Activated CD4-positive, CD25-positive, alpha-beta regulatory T cell (primary cell): ENCODE results near the gene TGIF2.
"Not testable (repeated sequence)": the region's sequence is repeated elsewhere in the genome, so short reads cannot be mapped to it uniquely, and the experiment has no call there.

Experiments used
- DNase-seq, 4 experiments: peaks; one replicate each; lab custom pipeline; 2025; lab: John Stamatoyannopoulos, UW

The TGIF2 gene

DNA sequence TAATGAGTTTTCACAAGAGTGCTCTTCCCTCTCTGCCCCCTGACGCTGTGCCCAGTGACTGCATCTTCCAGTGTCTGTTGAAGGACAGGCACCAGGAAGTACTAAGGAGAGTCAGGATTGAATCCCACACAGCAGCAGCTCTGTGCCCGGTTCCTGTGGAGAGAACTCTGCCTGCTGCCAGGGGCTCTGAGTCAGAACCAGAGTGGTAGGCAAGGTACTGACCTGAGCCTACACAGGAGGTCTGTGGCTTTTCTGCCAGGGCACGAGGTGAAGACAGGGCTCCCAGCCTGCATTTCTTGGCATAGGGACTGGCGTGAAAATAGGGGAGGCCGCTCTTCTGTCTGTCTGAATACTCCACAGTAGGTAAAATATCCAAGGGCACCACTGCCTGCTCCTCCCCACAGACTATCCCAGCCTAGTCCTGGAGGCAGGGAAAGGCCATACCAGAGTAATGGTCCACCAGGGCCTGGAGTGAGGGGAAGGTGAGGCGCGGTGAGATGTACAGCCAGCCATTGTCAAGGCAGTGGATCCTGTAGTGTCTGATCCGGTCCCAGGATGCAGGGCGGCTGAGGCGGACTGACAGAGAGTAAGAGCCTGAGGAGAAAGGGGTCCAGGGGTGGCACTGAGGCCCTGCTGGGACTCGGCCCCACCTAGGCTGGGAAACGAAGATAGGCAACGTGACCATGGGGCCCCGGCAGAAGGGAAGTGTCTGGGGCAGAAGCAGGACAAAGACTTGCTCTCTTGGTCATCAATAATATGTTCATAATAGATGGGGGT is 41.6 kb downstream of the TGIF2 start:
- no peak for DNase-seq

DNA sequence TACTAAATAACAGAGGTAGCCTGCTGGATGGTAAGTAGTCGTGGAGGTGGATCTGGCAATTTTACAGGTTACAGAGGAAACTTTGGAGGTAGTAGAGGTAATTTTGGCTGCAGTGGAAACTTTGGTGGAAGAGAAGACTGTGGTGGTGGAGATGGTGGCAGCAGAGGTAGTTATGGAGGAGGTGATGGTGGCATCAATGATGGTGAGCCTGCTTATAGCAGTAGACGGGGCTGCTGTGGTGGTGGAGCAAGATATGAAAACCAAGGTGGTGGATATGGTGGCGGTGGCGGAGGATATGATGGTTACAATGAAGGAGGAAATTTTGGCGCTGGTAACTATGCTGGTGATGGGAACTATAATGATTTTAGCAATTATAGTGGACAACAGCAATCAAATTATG is 47.5 kb downstream of the TGIF2 start:
- DNase-seq: no peak

DNA sequence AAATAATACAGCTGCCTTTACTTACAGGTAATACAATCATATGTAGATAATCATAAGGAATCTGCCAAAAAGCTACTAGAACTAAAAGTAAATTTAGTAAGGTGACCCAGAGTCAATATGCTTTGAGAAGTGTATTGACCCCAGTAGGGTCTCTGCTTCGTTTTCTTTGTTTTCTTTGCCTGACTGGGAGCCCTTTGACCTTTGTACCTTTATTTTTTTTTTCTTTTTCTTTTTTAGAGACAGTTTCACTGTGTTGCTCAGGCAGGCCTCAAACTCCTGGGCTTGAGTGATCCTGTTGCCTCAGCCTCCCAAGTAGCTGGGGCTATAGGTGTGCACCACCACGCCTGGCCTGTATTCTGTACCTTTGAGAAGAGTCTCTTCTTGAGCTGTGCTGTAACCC is 50.0 kb downstream of the TGIF2 start:
- no peak for DNase-seq

DNA sequence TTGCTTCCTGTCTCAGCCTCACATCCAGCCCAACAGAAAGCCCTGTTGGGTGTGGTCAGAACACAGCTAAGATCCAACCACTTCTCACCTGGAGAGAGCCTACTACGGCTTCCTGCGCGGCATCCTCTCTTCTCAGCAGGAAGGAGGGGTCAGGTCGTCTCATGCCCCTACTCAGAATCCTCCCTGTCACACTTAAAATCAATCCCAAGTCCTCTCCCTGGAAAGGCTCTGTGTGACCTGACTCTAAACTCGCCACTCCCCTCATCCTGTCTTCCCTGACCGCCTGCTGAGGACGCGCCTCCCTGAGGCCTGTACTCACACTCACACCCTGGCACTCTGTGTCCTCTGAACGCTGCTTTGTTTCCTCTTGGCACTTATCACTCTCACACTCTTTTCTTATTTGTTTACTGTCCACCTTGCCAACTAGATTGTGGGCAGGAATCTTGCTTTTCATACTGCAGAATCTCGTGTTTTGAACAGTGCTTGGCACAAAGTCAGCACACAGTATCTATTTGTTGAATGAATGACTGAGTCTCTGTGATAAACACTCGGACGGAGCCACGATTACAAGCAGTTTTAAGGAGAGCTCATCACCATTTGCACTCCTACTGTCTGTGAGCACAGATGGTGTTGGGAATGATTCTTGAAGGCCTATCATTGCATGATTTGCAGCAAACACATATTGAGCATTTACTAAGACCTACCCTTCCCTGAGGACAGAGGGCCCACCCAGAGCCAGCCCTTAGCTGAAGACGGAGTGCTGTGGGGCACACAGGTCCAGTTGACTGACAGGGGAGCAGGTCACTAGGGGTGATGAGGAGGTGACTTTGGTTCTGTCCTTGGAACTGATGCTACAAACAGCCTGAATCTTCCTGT is 50.9 kb downstream of the TGIF2 start:
- no peak for DNase-seq

DNA sequence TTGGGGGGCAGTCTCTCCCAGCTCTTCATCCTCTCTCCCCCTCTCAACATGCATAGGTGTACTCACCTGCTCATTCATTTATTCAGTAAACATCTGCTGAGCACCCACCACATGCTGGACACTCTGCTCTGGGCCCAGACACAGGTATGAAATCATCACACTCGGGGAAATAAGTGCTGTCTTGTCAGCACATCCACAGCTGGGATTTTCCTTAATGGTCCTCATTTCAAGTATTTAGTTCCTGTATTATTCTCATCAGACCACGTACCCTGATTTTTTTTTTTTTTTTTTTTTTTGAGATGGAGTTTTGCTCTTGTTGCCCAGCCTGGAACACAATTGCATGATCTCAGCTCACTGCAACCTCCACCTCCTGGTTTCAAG is 51.5 kb downstream of the TGIF2 start:
- DNase-seq: no peak

DNA sequence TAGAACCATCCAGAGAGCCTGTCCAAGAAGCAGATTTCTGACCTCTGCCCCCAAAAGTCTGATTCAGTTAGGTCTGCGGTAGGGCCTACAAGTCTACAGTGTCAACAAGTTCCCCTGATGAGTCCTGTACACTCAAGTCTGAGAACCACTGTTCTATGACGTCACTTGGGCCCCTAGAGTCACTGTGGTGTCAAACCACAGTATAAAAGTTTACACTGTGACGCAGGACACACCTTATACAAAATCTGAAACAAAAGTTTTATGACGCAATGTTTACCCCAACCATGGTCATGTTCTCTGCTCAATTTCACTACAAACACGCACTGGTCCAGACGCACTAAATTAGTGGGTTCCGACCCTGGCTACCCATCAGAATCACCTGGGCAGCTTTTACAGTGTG is 54.7 kb downstream of the TGIF2 start:
- no peak for DNase-seq

DNA sequence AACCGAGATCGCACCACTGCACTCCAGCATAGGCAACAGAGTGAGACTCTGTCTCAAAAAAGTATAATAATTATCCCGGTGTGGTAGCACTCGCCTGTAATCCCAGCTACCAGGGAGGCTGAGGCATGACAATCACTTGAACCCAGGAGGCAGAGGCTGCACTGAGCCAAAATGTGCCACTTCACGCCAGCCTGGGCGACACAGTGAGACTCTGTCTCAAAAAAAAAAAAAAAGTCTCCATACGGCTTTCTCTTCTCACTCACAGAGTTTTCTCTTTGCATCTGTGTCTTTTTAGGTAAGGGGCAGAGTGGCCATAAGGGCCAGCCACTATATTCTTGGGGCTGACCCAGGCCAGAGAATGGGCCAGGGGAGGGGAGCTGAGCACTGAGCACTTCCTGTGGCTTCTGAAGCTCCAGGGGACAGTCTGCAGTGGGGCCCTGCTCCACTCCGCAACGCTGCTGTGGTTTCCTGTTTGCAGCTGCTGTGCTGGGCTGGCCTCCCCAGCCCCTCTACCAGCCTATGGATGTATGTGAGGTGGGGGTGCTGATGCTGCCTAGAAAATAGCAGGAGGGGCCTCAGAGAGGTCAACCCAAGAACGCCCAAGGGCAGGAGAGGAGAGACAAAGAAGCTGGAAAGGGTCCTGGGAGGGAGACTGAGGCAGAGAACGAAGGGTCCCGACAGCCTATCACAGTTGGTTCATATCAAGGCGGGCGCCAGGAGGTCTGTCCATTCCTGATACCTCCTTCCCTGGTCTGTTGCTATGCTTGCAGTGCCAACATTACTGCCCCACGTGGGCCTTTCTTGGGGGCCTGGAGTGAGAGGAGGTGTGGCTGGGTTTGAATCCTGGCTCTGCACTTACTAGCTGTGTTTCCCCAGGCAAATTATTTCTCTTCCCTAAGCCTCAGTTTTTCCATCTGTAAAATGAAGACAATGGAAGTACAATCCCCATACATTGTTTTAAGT is 56.6 kb downstream of the TGIF2 start:
- peak in 2 of 4 experiments; percentile 12 to 14 for DNase-seq

DNA sequence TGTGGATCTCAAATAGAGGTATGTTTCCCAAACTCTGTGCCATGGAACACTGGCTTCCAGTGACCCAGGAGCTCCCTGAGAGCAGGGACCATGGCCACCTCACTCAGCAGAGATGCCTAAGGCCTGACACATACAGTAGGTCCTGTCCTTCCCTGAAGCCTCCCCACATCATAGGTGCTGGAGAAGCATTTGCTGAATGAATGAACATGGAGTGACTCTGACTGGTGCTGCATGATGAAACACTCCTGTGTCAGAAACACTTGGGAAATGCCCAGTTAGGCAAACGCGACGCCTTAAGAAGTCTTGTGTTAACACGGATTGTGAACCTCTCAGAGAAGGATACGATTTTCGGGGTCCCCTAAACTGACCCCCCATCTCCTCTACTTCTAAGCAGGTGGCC is 58.2 kb downstream of the TGIF2 start:
- no peak for DNase-seq

DNA sequence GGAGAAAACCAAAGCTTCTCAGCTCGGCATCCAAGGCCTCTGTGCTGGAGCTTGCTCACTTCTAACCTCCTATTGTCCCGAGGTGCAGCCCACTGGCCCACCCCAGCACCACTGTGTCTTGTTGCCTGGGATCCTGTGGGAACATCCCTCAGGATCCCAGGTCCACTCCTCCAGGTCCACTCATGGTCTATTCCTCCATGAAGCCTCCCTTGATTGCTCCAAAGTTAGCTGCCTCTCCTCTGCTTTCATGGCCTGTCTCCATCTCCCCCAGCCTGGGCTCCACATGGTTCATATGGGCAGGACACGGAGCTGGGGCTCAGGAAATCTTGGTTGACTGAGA is 58.7 kb downstream of the TGIF2 start:
- DNase-seq: no peak

DNA sequence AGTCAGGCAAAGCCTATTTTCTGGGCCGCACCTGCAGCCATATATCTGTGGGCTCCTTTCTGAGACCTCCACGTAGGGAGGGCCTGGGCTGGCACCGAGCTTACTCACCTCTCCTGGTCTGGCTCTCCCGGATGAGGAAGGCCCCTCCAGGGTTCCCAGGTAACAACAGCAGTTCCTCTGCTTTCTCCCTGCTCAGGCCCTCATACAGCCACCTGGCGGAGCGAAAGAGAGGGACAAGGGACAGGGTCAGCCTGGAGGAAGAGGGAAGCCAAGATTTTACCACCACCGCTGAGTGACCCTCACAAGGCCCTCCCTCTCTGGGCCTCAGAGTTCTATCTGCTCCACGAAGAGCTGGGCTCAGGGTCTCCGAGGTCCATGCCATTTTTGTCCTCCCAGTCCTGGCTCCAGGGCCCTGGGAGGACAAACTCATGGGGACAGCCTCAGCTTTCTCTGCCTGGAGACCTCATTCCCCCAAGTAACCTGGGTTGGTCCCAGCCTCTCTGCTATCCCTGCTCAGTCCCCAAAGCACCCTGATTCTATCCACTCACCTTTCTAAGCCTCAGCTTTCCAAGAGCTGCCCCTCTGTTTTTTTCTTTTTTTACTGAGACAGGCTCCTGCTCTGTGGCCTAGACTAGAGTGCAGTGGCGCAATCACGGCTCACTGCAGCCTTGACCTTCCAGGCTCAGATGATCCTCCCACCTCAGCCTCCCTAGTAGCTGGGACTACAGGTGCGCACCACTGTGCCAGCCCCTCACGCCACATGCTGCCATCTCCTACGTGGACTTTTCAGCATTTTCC is 59.3 kb downstream of the TGIF2 start:
- no peak for DNase-seq

DNA sequence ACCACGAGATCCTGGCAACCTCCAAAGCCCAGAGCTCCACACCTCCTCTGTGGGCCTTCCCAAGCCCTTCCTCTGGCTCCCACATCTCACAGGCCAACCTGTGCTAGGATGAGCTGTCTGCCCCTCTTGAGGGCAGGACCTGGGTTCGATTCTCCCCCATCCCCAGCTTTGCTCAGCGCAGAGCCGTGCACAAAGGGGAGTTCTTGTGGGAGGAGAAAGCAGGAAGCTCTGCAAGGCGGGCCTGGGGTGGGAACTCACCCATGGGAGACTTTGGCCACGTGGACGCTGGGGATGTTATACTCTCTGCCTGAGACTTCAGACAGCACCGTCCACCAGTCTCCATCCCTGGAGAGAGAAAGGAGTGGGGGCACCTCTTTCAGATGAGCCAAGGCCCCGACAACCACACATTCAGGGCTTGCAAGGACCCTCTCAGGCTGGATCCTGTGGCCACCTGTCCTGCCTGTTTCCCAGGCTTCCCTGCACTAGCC is 59.9 kb downstream of the TGIF2 start:
- no peak for DNase-seq

DNA sequence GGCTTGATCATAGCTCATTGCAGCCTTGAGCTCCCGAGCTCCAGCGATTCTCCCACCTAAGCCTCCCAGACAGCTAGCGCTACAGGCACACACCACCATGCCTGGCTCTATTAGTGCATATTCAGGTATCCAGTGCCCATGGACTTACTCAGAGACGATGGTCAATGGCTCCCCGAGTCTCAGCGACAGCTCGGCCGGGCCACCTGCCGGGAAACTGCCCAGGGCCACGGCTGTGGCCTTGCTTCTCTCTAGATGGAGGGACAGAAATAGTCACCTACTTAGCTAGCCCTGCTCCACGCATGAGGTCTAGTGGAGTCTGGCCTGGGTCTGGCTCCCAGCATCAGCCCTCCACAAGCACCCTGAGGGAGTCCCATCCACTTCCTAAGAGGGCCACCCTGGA is 60.9 kb downstream of the TGIF2 start:
- no peak for DNase-seq

DNA sequence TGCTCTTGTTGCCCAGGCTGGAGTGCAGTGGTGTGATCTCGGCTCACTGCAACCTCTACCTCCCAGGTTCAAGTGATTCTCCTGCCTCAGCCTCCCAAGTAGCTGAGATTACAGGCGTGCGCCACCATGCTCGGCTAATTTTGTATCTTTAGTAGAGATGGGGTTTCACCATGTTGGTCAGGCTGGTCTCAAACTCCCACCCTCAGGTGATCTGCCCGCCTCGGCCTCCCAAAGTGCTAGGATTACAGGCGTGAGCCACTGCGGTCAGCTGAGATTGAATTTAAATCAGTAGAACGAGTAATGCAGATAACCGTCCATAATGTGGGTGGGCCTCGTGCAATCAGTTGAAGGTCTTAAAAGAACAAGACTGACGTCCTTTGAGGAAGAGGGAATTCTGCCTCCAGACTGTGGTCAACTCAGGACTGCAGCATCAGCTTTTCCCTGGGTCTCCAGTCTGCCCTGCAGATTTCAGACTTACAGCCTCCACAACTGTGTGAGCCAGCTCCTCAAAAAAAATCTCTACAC is 65.5 kb downstream of the TGIF2 start:
- not testable (repeated sequence) for DNase-seq

DNA sequence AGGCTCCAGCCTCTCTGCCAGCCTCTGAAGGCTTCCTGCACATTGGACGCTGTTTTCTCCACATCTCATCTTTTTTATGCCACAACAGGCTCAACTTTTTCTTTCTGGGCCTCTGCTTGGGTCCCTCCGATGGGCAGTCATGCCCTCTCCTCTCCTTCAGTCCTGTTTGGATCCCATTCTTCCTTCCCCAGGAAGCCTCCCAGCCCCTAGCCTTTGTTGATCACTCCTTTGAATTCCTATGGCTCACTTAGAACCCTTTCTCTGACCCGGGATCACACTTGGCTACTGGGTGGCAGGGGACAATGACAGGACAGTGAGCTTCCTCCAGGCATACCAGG is 68.1 kb downstream of the TGIF2 start:
- no peak for DNase-seq

DNA sequence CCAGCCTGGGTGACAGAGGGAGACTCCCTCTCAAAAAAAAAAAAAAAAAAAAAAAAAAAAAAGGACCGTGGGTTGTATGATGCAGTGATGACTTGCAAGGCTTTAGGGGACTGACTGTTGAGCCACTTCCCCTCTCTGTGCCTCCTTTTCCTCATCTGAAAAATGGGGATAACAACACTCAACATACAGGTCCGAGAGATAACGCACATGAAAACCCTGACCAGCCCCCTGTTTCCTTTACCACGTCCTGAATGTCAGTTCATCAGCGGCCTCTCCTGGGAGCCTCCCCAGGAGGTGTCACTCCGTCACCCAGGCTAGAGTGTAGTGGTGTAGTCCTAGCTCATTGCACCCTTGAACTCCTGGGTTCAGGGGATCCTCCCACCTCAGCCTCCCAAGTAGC is 68.7 kb downstream of the TGIF2 start:
- DNase-seq: no peak
